GM12878 (cell line): ENCODE data around the gene NDC1. TPM values are rescaled to one million over a fixed set of nuclear protein-coding genes. Genes with fewer than 3 reads are reported as not detected.

Experiments
- ATAC-seq: fragments of 200-7000 bp; cut with Tn5 transposase; 3 replicates; pipeline ENCODE4 v1.9.1; 2020; ENCODE audit warnings: mild to moderate bottlenecking, moderate library complexity
- BruUV-seq: library from RNA; stranded (reverse); fragments of 400-500 nt; replicated peaks from 2 replicates; lab custom pipeline; 2021; lab: Mats Ljungman, UMichigan
- CTCF ChIA-PET: fragments of 300-600 bp; sonication (Branson Sonifier 250); formaldehyde crosslinking; extraction: SDS; loops from one replicate; lab custom pipeline; 2021; ENCODE audit warnings: inconsistent platforms; lab: Yijun Ruan, JAX
- POLR2A ChIA-PET: fragments of 350-600 bp; formaldehyde crosslinking; extraction: SDS; loops from one replicate; lab custom pipeline; 2021; ENCODE audit warnings: inconsistent platforms; lab: Charles Lee
- RAD21 ChIA-PET: fragments of 300-600 bp; sonication (Branson Sonifier 250); formaldehyde crosslinking; loops from one replicate; lab custom pipeline; 2023; ENCODE audit warnings: antibody characterized with exemption; ENCODE audit not compliant: unreplicated experiment; lab: Charles Lee
- SMC1A ChIA-PET: fragments of 300-600 bp; sonication (Branson Sonifier 250); formaldehyde crosslinking; loops from one replicate; lab custom pipeline; 2023; ENCODE audit not compliant: unreplicated experiment, uncharacterized antibody; lab: Charles Lee
- DNase-seq: peaks from one replicate; pipeline ENCODE4 v3.0.0-alpha.2; 2011; ENCODE audit warnings: low read depth, low spot score
- FAIRE-seq: peaks from 3 replicates; lab custom pipeline; 2011; peaks lifted over from hg19 to GRCh38; lab: Jason Lieb, UNC
- H2AFZ ChIP-seq: 2 replicates; pipeline ENCODE4 v1.6.0; 2011; ENCODE audit warnings: low read depth, low read length, control low read depth; ENCODE audit not compliant: control insufficient read depth
- H3K27ac ChIP-seq: 2 replicates; pipeline ENCODE4 v1.5.1; 2011; ENCODE audit warnings: control low read depth; ENCODE audit not compliant: control insufficient read depth, insufficient read depth
- H3K27me3 ChIP-seq, 2 experiments: replicated peaks in 1 of 2; 2 replicates each; pipeline versions ENCODE4 v1.6.0 to v1.6.1; 2011; ENCODE audit warnings: low read length in 1 of 2; ENCODE audit not compliant: control insufficient read depth in 2 of 2, insufficient read depth in 2 of 2
- H3K36me3 ChIP-seq, 2 experiments: 2 replicates each; pipeline ENCODE4 v1.5.1; 2011; ENCODE audit warnings: low read length in 1 of 2; ENCODE audit not compliant: control insufficient read depth in 2 of 2, insufficient read depth in 2 of 2
- H3K4me1 ChIP-seq: 2 replicates; pipeline ENCODE4 v1.6.1; 2011; ENCODE audit warnings: mild to moderate bottlenecking, low read length, moderate library complexity, mixed read lengths; ENCODE audit not compliant: control insufficient read depth, insufficient read depth
- H3K4me2 ChIP-seq: 2 replicates; pipeline ENCODE4 v1.6.0; 2011; ENCODE audit warnings: control low read depth; ENCODE audit not compliant: control insufficient read depth, insufficient read depth
- H3K4me3 ChIP-seq: fragments of 200-600 bp; sonication (generic); 2 replicates; pipeline ENCODE4 v1.5.1; 2016
- H3K79me2 ChIP-seq: 2 replicates; pipeline ENCODE4 v1.6.0; 2011; ENCODE audit warnings: low read length; ENCODE audit not compliant: control insufficient read depth, insufficient read depth
- H3K9ac ChIP-seq: 2 replicates; pipeline ENCODE4 v1.8.0; 2011; ENCODE audit warnings: low read length, control low read depth, mixed read lengths; ENCODE audit not compliant: control insufficient read depth, insufficient read depth
- H3K9me3 ChIP-seq: replicated peaks from 3 replicates; pipeline ENCODE4 v1.5.1; 2011; ENCODE audit warnings: mild to moderate bottlenecking, low read length; ENCODE audit not compliant: control insufficient read depth, insufficient read depth
- H4K20me1 ChIP-seq: 2 replicates; pipeline ENCODE4 v1.6.0; 2011; ENCODE audit not compliant: control insufficient read depth, insufficient read depth
- ATF3 ChIP-seq: IDR thresholded peaks from 2 replicates; pipeline ENCODE4 v1.6.1; 2011; ENCODE audit warnings: low read depth, mild to moderate bottlenecking, low read length, moderate library complexity, borderline replicate concordance; ENCODE audit errors: extremely low read depth
- BACH1 ChIP-seq: fragments of 450-650 bp; IDR thresholded peaks from 2 replicates; pipeline ENCODE4 v1.6.1; 2017; ENCODE audit warnings: mild to moderate bottlenecking, borderline replicate concordance
- BMI1 ChIP-seq: fragments of 450-650 bp; IDR thresholded peaks from 2 replicates; pipeline ENCODE4 v1.6.1; 2016; ENCODE audit warnings: mild to moderate bottlenecking, moderate library complexity, borderline replicate concordance
- CBFB ChIP-seq: IDR thresholded peaks from 2 replicates; pipeline ENCODE4 v1.6.1; 2016; ENCODE audit warnings: antibody characterized with exemption, low read depth
- CHD1 ChIP-seq: IDR thresholded peaks from 2 replicates; pipeline ENCODE4 v1.6.1; 2012; ENCODE audit warnings: low read depth, low read length, improper control_type of control experiment
- CHD2 ChIP-seq: IDR thresholded peaks from 2 replicates; pipeline ENCODE4 v1.6.1; 2011; ENCODE audit warnings: low read depth, low read length, improper control_type of control experiment, borderline replicate concordance
- DPF2 ChIP-seq: fragments of 450-650 bp; IDR thresholded peaks from 2 replicates; pipeline ENCODE4 v1.6.1; 2017; ENCODE audit warnings: mild to moderate bottlenecking
- RAD51 ChIP-seq: fragments of 450-650 bp; IDR thresholded peaks from 2 replicates; pipeline ENCODE4 v1.6.1; 2016; ENCODE audit warnings: moderate library complexity, mild to moderate bottlenecking, inconsistent platforms
- SPI1 ChIP-seq: IDR thresholded peaks from 2 replicates; pipeline ENCODE4 v1.6.1; 2011; ENCODE audit warnings: low read depth, mild to moderate bottlenecking, low read length, moderate library complexity, borderline replicate concordance; ENCODE audit not compliant: insufficient read depth
- TBL1XR1 ChIP-seq: IDR thresholded peaks from 2 replicates; pipeline ENCODE4 v1.6.1; 2012; ENCODE audit warnings: low read depth, low read length, improper control_type of control experiment
- ZNF384 ChIP-seq: IDR thresholded peaks from 2 replicates; pipeline ENCODE4 v1.6.1; 2012; ENCODE audit warnings: low read depth, mild to moderate bottlenecking, low read length, improper control_type of control experiment, borderline replicate concordance
- WGBS: methylation state at CpG from one replicate; pipeline ENCODE4 v1.1.6; 2016; ENCODE audit warnings: low lambda C conversion rate; ENCODE audit not compliant: insufficient replicate concordance, insufficient coverage; ENCODE audit errors: missing lambda C conversion rate; 5-methylcytosine and 5-hydroxymethylcytosine counted together
- in situ Hi-C: fragments of 300-500 bp; cut with MboI; formaldehyde crosslinking; loops from 9 replicates; pipeline ENCODE4 v1.14.3; 2018; ENCODE audit warnings: mixed read lengths
- intact Hi-C: fragments of 100-400 bp; cut with micrococcal nuclease; formaldehyde crosslinking; loops from one replicate; pipeline ENCODE4 v1.14.2; 2022; ENCODE audit not compliant: unreplicated experiment
- polyA plus RNA-seq, 11 experiments: library from polyadenylated mRNA; depleted of rRNA in 4 of 11; unstranded in 6 of 11; stranded (reverse) in 5 of 11; fragments of >200 nt; fragmentation: Nextera tagmentation in 4 of 11; fragmentation: Illumina TruSeq in 1 of 11; extraction: Ambion mirVana in 4 of 11; extraction: Trizol in 1 of 11; gene quantifications; 1 replicate in 1 of 11; 2 replicates in 10 of 11; pipeline versions ENCODE4 v1.2.1 to v1.2.3, GENCODE V29; 2011 to 2016; ENCODE audit warnings: inconsistent platforms in 2 of 11, missing spikeins in 2 of 11, low read depth in 1 of 11
- total RNA-seq, 4 experiments: library from RNA; depleted of rRNA in 3 of 4; stranded (reverse); fragments of >200 nt in 3 of 4; fragmentation: Illumina TruSeq in 1 of 4; extraction: Trizol in 1 of 4; gene quantifications; 2 replicates each; pipeline versions ENCODE4 v1.2.1 to v1.2.3, GENCODE V29; 2013 to 2021
- TF ChIP-seq, protein P1 (sequence below): fragments of 450-650 bp; IDR thresholded peaks from 2 replicates; pipeline ENCODE4 v1.6.1; 2017; ENCODE audit warnings: borderline replicate concordance
- TF ChIP-seq, protein P2 (sequence below): IDR thresholded peaks from 2 replicates; pipeline ENCODE4 v1.6.1; 2011; ENCODE audit warnings: mild to moderate bottlenecking, low read depth, low read length, moderate library complexity; ENCODE audit not compliant: insufficient replicate concordance
- TF ChIP-seq, protein P3 (sequence below): IDR thresholded peaks from 2 replicates; pipeline ENCODE4 v1.6.1; 2012; ENCODE audit warnings: mild to moderate bottlenecking, low read depth, low read length

NDC1 gene
- total and polyA plus RNA-seq, 10 of the 15 experiments (the other 5 are each of a cell fraction or from before 2014, with no cell fraction given) = 20.2 to 77.6 (median 47.1) TPM

DNA sequence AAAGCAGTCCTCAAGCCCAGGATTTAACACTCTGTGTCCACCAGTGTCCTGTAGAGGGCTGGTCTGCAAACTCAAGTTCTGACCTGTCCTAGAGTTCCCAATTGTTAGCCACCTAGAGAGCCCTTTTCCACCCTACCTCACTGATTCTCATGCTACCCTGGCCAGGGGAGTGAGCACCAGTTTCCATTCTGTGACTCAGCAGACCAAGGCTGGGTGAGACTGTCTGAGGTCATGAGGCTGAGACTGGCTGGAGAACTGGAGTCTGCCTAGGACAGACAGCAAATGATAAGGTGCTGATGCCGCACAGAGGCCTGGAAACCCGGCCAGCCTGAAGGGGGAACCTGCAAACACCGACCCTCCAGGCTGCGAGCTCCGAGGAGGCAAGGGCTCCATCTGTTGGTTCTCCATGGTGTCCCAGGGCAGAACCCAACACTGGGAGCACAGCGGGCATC, 112.8 kb downstream of the NDC1 start (continued):
- TF ChIP-seq, protein P1, sequence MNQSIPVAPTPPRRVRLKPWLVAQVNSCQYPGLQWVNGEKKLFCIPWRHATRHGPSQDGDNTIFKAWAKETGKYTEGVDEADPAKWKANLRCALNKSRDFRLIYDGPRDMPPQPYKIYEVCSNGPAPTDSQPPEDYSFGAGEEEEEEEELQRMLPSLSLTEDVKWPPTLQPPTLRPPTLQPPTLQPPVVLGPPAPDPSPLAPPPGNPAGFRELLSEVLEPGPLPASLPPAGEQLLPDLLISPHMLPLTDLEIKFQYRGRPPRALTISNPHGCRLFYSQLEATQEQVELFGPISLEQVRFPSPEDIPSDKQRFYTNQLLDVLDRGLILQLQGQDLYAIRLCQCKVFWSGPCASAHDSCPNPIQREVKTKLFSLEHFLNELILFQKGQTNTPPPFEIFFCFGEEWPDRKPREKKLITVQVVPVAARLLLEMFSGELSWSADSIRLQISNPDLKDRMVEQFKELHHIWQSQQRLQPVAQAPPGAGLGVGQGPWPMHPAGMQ = no peak
- TF ChIP-seq ATF3 (no peak), SPI1 (no peak), CBFB (no peak), RAD51 (no peak)
- TF ChIP-seq, protein P2, sequence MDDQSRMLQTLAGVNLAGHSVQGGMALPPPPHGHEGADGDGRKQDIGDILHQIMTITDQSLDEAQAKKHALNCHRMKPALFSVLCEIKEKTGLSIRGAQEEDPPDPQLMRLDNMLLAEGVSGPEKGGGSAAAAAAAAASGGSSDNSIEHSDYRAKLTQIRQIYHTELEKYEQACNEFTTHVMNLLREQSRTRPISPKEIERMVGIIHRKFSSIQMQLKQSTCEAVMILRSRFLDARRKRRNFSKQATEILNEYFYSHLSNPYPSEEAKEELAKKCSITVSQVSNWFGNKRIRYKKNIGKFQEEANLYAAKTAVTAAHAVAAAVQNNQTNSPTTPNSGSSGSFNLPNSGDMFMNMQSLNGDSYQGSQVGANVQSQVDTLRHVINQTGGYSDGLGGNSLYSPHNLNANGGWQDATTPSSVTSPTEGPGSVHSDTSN = no peak
- TF ChIP-seq, all 136 proteins: peak for 0

DNA sequence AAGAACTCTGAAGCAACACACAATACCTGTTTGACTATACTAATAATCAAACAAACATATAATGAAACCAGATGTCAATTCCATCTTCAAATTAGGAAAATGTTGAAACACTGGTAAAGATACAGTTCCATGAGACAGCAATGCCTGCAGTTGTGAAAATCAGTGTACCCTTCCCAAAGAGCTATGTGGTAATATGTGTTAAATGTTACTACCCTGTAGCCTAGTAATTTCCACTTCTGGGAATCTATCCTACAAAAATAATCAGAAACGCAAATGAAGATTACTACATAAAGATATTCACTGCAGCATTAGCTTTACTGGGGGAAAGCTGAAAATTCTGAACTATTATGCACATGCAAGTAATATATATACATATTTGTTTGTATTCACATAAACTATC, 116.1 kb downstream of the NDC1 start:
- Histone ChIP-seq H3K9ac (no peak overlapping the region), H3K27me3 (no peaks in the 10 kb centered on the region), H3K4me3 (no peak overlapping the region), H3K4me2 (no peak overlapping the region), H3K79me2 (no peaks in the 10 kb centered on the region), H3K4me1 (no peaks in the 10 kb centered on the region), H4K20me1 (no peaks in the 10 kb centered on the region), H3K36me3 (no peaks in the 10 kb centered on the region), H3K9me3 (no peaks in the 10 kb centered on the region), H3K27ac (no peak overlapping the region), H2AFZ (no peak overlapping the region)
- FAIRE-seq (no peak), ATAC-seq (no peak), DNase-seq (no peak)
- SMC1A ChIA-PET = no interaction called here
- in situ Hi-C loops = no loop called here
- CTCF ChIA-PET = interaction anchor here (0.9 to 1.2 kb wide), 3 partner anchors 32 to 360 kb away, joined by 3 to 4 read pairs (median 3); no protein-coding TSS in a partner anchor
- no TSS peak for BruUV-seq
- POLR2A ChIA-PET = no interaction called here
- 82% methylated on average over 1 of the region's 1 CpG for WGBS
- intact Hi-C loops = no loop called here
- TF ChIP-seq SPI1 = no peak
- TF ChIP-seq BACH1 = no peak
- no peak for TF ChIP-seq CHD2
- TF ChIP-seq TBL1XR1 = no peak
- TF ChIP-seq, protein P3, sequence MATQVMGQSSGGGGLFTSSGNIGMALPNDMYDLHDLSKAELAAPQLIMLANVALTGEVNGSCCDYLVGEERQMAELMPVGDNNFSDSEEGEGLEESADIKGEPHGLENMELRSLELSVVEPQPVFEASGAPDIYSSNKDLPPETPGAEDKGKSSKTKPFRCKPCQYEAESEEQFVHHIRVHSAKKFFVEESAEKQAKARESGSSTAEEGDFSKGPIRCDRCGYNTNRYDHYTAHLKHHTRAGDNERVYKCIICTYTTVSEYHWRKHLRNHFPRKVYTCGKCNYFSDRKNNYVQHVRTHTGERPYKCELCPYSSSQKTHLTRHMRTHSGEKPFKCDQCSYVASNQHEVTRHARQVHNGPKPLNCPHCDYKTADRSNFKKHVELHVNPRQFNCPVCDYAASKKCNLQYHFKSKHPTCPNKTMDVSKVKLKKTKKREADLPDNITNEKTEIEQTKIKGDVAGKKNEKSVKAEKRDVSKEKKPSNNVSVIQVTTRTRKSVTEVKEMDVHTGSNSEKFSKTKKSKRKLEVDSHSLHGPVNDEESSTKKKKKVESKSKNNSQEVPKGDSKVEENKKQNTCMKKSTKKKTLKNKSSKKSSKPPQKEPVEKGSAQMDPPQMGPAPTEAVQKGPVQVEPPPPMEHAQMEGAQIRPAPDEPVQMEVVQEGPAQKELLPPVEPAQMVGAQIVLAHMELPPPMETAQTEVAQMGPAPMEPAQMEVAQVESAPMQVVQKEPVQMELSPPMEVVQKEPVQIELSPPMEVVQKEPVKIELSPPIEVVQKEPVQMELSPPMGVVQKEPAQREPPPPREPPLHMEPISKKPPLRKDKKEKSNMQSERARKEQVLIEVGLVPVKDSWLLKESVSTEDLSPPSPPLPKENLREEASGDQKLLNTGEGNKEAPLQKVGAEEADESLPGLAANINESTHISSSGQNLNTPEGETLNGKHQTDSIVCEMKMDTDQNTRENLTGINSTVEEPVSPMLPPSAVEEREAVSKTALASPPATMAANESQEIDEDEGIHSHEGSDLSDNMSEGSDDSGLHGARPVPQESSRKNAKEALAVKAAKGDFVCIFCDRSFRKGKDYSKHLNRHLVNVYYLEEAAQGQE = no peak
- no peak for TF ChIP-seq DPF2
- no peak for TF ChIP-seq ZNF384
- no peak for TF ChIP-seq CHD1
- TF ChIP-seq BMI1 = no peak
- RAD21 ChIA-PET = no interaction called here
